Heart right ventricle (tissue), 16 donors: ENCODE data around the gene CD207. TPM values are rescaled to one million over a fixed set of nuclear protein-coding genes. Genes with fewer than 3 reads are reported as not detected.

Experiments
- ATAC-seq, 8 donors: fragments of 200-7000 bp; cut with Tn5 transposase; one replicate each; pipeline ENCODE4 v1.9.1; 2020; ENCODE audit warnings: mild to moderate bottlenecking in 8 of 8, moderate library complexity in 8 of 8, moderate number of reproducible peaks in 1 of 8
- DNase-seq, 2 donors: peaks; one replicate each; pipeline ENCODE4 v3.0.0-alpha.2; 2020
- H3K27ac ChIP-seq, 10 donors: fragments of 200-600 bp; sonication (generic) in 2 of 10; one replicate each; pipeline versions ENCODE4 v1.5.0 to v1.8.0; 2020 to 2022; ENCODE audit warnings: mild to moderate bottlenecking in 3 of 10
- H3K27me3 ChIP-seq, 7 donors: fragments of 200-600 bp; one replicate each; pipeline ENCODE4 v1.8.0; 2021 to 2022; ENCODE audit warnings: mild to moderate bottlenecking in 2 of 7
- H3K36me3 ChIP-seq, 9 donors: fragments of 200-600 bp; sonication (generic) in 1 of 9; one replicate each; pipeline versions ENCODE4 v1.5.0 to v1.8.0; 2020 to 2022; ENCODE audit warnings: mild to moderate bottlenecking in 2 of 9
- H3K4me1 ChIP-seq, 9 donors: fragments of 200-600 bp; sonication (generic) in 1 of 9; one replicate each; pipeline versions ENCODE4 v1.5.0 to v1.8.0; 2020 to 2022; ENCODE audit warnings: mild to moderate bottlenecking in 4 of 9
- H3K4me3 ChIP-seq, 10 donors: fragments of 200-600 bp; sonication (generic) in 2 of 10; one replicate each; pipeline versions ENCODE4 v1.5.0 to v1.8.0; 2020 to 2022; ENCODE audit warnings: mild to moderate bottlenecking in 7 of 10, moderate library complexity in 2 of 10
- H3K9me3 ChIP-seq, 11 donors: fragments of 200-600 bp in 10 of 11; sonication (generic) in 2 of 11; one replicate each; pipeline versions ENCODE4 v1.5.0 to v1.8.0; 2013 to 2022; ENCODE audit warnings: mild to moderate bottlenecking in 2 of 11, control low read depth in 1 of 11, moderate library complexity in 1 of 11
- CTCF ChIP-seq, 9 donors: fragments of 200-600 bp; sonication (generic) in 2 of 9; IDR thresholded peaks; one replicate each; pipeline versions ENCODE4 v1.5.0 to v1.8.0; 2021 to 2022; ENCODE audit warnings: antibody characterized with exemption in 9 of 9, mild to moderate bottlenecking in 5 of 9, moderate library complexity in 1 of 9
- WGBS, 2 donors: extraction: QIAGEN DNeasy Blood & Tissue Kit; methylation state at CpG; one replicate each; pipeline ENCODE4 v1.1.7; 2013; ENCODE audit warnings: inconsistent platforms in 1 of 2; 5-methylcytosine and 5-hydroxymethylcytosine counted together
- intact Hi-C, 10 donors: fragments of 100-400 bp; cut with DNase I; formaldehyde crosslinking; loops; one replicate each; pipeline versions ENCODE4 v1.11.1 to v1.14.2; 2022
- polyA plus RNA-seq, 2 donors: library from polyadenylated mRNA; stranded (reverse); fragments of 200-250 nt; gene quantifications; one replicate each; pipeline ENCODE4 v1.2.3, GENCODE V29; 2013
- total RNA-seq, 10 donors: library from RNA; stranded (reverse); fragmentation: NEBNext Ultra II Directional in 3 of 10; extraction: Animal tissue kit (Norgen Biotek cat#: 25700) in 3 of 10; gene quantifications; one replicate each; pipeline versions ENCODE4 v1.2.1 to v1.2.4, GENCODE V29; 2021 to 2023
- donor health status: Arrhythmogenic right ventricular cardiomyopathy.
- donor health status: ischemic (EF 13 %, LVEDD 7.1; RV severe dilation, severe dysfunction).
- donor health status: healthy with polysubstance abuse.
- donor health status: DM: no; HTN: yes; CAD: no.
- donor health status: DM: no; HTN: no; CAD: no.
- donor health status: ischemic (EF 25% LVEDD 6.9; RV normal size, moderate dysfunction).
- donor health status: ischemic (EF 25% LVEDD 5.7; RV mildly dilated, moderate dysfunction).
- donor health status: healthy.
- donor health status: DM: yes; HTN: yes; CAD: no.
- donor health status: Ischemic cardiomyopathy.
- donor health status: ischemic (EF 35%, LVEDD 5.7; RV mildly dilated, moderate dysfunction).
- donor health status: nonischemic (EF 11% LVEDD 7.7; RV severe dilation, severe dysfunction).
- donor health status: DM: yes; HTN: yes; CAD: no.
- donor health status: PGD.
- donor health status: ischemic (EF 29% LVEDD 5.4; RV normal size, mild dysfunction).
- donor health status: nonischemic (EF 23%, LVEDD 6.1; RV moderate dilation, normal function).

Gene CD207
- total and polyA plus RNA-seq, 12 donors, result 0.03 to 1.1 (median 0.38) TPM; not detected in 5

DNA sequence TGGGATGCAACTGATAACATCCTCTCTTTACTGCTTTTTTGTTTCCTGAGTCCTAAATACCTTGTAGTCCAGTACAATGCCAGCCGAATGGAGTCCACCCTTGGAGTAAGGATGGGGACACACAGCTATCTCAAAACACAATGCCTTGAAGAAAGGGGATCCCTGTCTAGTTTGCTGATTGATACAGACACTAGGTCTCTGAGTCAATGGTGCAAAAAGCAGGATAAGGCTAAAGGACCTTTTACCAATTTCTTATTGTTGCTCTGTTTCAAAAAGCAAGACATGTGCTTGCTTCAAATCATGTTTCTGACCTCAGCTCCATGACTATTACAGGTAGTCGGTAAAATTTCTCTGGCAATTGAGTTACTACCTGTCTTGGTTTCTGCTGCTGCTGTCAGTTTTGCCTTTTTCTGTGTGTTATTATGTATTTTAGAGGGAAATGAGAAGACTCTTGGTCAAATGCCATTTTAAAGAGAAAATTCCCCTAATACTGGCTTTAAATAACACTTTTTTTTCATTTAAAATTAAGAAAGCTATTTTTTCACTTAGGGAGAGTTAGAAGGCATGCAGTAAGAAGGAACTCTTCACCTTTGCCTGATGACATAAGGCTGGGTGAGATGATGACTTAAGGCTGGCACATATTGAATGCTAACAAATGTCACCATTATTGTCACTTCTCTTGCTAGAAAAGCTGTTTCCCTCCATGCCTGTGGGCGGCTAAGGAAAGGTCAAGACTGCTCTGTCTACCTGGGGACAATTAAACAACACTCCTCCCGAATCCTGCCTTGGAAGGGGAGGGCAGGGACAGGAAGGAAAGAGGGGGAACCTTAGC, 40.2 kb downstream of the CD207 start:
- Histone ChIP-seq H3K27ac (no peak overlapping the region), H3K4me1 (peaks cover 0 to 18% (median 3%) of the 10 kb centered on the region in 9 donors), H3K36me3 (no peaks in the 10 kb centered on the region), H3K27me3 (peaks cover 6 to 45% (median 28%) of the 10 kb centered on the region in 7 donors), H3K4me3 (no peak overlapping the region), H3K9me3 (peaks cover 0 to 15% (median 0%) of the 10 kb centered on the region in 11 donors)
- TF ChIP-seq CTCF (IDR thresholded peaks at IDR 0.05), result no peak
- DNase-seq (no peak), ATAC-seq (no peak)
- 69 to 74% methylated on average over 4 of the region's 4 CpGs for WGBS, 2 donors
- intact Hi-C loops, result loop anchor here in 4 of 10 donors (10.0 kb wide), 1 partner anchor 149 kb away; no protein-coding TSS in a partner anchor

GRCh38 chr2:70793450-70793849, 42.2 kb downstream of the CD207 start:
- intact Hi-C loops, result loop anchor here in 6 of 10 donors (5.0 to 10.0 kb wide), 3 partner anchors 69 to 154 kb away; no protein-coding TSS in a partner anchor
- H3K27ac ChIP-seq, result no peak overlapping the region

DNA sequence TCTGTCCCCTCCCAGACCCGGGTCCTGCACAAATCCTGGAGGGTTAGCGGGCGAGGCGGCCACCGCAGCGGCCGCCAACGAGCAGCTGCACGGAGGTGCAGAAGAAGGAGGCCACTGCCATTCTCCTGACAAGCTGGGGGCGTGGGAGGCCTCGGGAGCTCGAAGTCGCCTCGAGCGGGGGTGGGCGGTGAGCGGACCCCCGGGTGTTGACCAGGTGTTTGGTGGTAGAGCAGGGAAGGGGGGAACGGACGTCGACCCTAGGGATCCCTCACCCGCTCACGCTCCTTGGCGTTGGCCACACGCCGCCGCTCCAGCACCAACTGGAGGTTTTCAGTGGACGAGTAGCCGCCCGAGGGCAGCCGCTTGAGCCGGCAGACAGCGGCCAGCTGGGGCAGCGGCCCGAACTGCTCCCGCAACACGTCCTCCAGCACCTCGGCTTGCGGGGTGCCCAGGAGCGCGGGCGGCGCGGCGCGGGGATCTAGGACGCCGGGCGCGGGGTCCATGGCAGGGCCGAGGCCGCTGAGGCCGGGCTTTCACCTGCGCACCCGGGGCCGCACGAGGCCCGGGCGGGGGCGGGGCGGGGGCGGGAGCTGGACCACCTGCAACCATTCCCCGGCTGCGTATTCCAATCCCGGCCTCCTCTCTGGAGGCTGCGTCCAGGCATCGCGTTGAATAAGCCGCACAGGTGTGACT, 45.3 kb downstream of the CD207 start, which contains the start of gene FIGLA:
Gene FIGLA (minus strand): TSS at position 508 of the 693 bp plus-strand sequence. CDS start 5 bp downstream, at position 503.
- DNase-seq, result no peak
- TF ChIP-seq CTCF (IDR thresholded peaks at IDR 0.05), result no peak
- peak in 5 of 8 donors; percentile 13 to 33 (median 25) for ATAC-seq
- 3% methylated on average over 69 of the region's 69 CpGs for WGBS, 2 donors
- H3K27ac ChIP-seq, result no peak within 1 kb of the TSS
- H3K4me1 ChIP-seq, result peaks cover 2 to 26% (median 11%) of the 10 kb centered on the region in 9 donors
- intact Hi-C loops, result loop anchor here in 6 of 10 donors (5.0 to 10.0 kb wide), 3 partner anchors 72 to 157 kb away; no protein-coding TSS in a partner anchor
- peaks cover 10 to 81% (median 71%) of the 10 kb centered on the region in 7 donors for H3K27me3 ChIP-seq
- no peaks in the 10 kb centered on the region for H3K36me3 ChIP-seq
- H3K4me3 ChIP-seq, result peak within 1 kb of the TSS in 9 of 10 donors; percentile 22 to 46 (median 41)
- H3K9me3 ChIP-seq, result no peaks in the 10 kb centered on the region

More at GRCh38 chr2:70793450-70793849, 42.2 kb downstream of the CD207 start:
- Histone ChIP-seq H3K36me3 (no peaks in the 10 kb centered on the region), H3K9me3 (no peaks in the 10 kb centered on the region), H3K27me3 (peaks cover 10 to 58% (median 47%) of the 10 kb centered on the region in 7 donors), H3K4me3 (no peak overlapping the region), H3K4me1 (peaks cover 2 to 29% (median 11%) of the 10 kb centered on the region in 9 donors)
- WGBS, 2 donors, result 82 to 83% methylated on average over 2 of the region's 2 CpGs
- DNase-seq (no peak), ATAC-seq (no peak)
- no peak for TF ChIP-seq CTCF (IDR thresholded peaks at IDR 0.05)
